ENCODE data around the gene SCAMP5. TPM values are rescaled to one million over a fixed set of nuclear protein-coding genes. Genes with fewer than 3 reads are reported as not detected.

The SCAMP5 gene
- total RNA-seq, 4 donors from 2014 or later: 3.3 to 6.4 (median 4.3) TPM

- DNase-seq (ENCODE audit: extremely low spot score): no peak
- Histone ChIP-seq H3K27me3 (peaks cover 0 to 34% (median 3%) of the 10 kb centered on the region in 4 donors), H3K9me3 (no peaks in the 10 kb centered on the region), H3K27ac (replicated peaks in 1 of 4) (no peak overlapping the region), H3K4me3 (no peak overlapping the region), H3K4me1 (peaks cover 8 to 27% (median 16%) of the 10 kb centered on the region in 4 donors), H3K36me3 (no peaks in the 10 kb centered on the region)
- WGBS: 76% methylated on average over 2 of the region's 2 CpGs
- TF ChIP-seq POLR2A (IDR thresholded peaks at IDR 0.05; ENCODE audit: low read depth) (no peak), POLR2AphosphoS5 (IDR thresholded peaks at IDR 0.05) (no peak), EP300 (IDR thresholded peaks at IDR 0.05) (no peak)
- TF ChIP-seq, protein P1, sequence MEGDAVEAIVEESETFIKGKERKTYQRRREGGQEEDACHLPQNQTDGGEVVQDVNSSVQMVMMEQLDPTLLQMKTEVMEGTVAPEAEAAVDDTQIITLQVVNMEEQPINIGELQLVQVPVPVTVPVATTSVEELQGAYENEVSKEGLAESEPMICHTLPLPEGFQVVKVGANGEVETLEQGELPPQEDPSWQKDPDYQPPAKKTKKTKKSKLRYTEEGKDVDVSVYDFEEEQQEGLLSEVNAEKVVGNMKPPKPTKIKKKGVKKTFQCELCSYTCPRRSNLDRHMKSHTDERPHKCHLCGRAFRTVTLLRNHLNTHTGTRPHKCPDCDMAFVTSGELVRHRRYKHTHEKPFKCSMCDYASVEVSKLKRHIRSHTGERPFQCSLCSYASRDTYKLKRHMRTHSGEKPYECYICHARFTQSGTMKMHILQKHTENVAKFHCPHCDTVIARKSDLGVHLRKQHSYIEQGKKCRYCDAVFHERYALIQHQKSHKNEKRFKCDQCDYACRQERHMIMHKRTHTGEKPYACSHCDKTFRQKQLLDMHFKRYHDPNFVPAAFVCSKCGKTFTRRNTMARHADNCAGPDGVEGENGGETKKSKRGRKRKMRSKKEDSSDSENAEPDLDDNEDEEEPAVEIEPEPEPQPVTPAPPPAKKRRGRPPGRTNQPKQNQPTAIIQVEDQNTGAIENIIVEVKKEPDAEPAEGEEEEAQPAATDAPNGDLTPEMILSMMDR (IDR thresholded peaks at IDR 0.05): no peak
- intact Hi-C loops (cut with DNase I): no loop called here
Measured at GRCh38 chr15:74997543-74997942, 2.2 kb downstream of the SCAMP5 start.

DNA sequence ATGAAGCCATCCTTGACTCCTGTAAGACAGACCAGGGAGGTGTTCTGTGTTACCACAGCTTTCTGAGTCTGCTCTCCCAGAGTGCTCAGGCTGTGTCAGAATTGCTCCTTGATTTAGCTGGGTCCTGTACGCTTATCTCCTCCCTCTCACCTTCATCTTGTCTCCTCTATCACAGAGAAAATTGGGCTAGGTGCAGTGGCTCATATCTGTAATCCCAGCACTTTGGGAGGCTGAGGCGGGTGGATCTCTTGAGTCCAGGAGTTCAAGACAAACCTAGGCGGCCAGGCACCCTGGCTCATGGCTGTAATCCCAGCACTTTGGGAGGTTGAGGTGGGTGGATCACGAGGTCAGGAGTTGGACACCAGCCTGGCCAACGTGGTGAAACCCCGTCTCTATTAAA, 5.9 kb downstream of the SCAMP5 start:
- Histone ChIP-seq H3K9me3 (no peaks in the 10 kb centered on the region), H3K27me3 (peaks cover 0 to 17% (median under 1%) of the 10 kb centered on the region in 4 donors), H3K36me3 (no peaks in the 10 kb centered on the region), H3K4me3 (no peak overlapping the region), H3K27ac (replicated peaks in 1 of 4) (no peak overlapping the region), H3K4me1 (peaks cover under 1 to 9% (median 3%) of the 10 kb centered on the region in 4 donors)
- intact Hi-C loops (cut with DNase I): no loop called here
- TF ChIP-seq, protein P1 (IDR thresholded peaks at IDR 0.05): no peak
- no peak for DNase-seq (ENCODE audit: extremely low spot score)
- 97% methylated on average over 4 of the region's 6 CpGs for WGBS

GRCh38 chr15:75002398-75002797, 7.0 kb downstream of the SCAMP5 start:
- Histone ChIP-seq H3K4me1 (no peaks in the 10 kb centered on the region), H3K27me3 (peaks cover 0 to 8% (median 0%) of the 10 kb centered on the region in 4 donors), H3K9me3 (no peaks in the 10 kb centered on the region), H3K27ac (replicated peaks in 1 of 4) (no peak overlapping the region), H3K4me3 (no peak overlapping the region), H3K36me3 (no peaks in the 10 kb centered on the region)
- intact Hi-C loops (cut with DNase I): no loop called here
- TF ChIP-seq EP300 (IDR thresholded peaks at IDR 0.05) (no peak), POLR2AphosphoS5 (IDR thresholded peaks at IDR 0.05) (no peak), POLR2A (IDR thresholded peaks at IDR 0.05; ENCODE audit: low read depth) (no peak)
- TF ChIP-seq, protein P1 (IDR thresholded peaks at IDR 0.05): no peak
- no peak for DNase-seq (ENCODE audit: extremely low spot score)
- WGBS: 85% methylated on average over 7 of the region's 7 CpGs

DNA sequence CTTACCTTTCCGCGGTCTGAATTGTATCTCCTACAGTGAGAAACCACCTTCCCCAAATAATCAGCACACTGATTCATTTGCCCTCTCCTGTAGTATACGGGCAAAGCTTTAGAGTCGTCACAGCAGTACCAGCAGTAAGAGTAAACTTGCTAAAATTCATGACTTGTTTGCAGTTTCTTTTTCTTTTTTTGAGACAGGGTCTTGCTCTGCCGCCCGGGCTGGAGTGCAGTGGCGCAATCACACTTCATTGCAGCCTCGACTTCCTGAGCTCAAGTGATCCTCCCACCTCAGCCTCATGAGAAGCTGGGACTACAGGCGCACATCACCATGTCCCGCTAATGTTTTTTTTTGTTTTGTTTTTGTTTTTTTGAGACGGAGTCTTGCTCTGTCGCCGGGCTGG, 11.9 kb downstream of the SCAMP5 start:
- no peaks in the 10 kb centered on the region for H3K27me3 ChIP-seq
- no peak overlapping the region for H3K4me3 ChIP-seq
- H3K36me3 ChIP-seq: no peaks in the 10 kb centered on the region
- no peaks in the 10 kb centered on the region for H3K9me3 ChIP-seq
- no peak overlapping the region for H3K27ac ChIP-seq (replicated peaks in 1 of 4)
- intact Hi-C loops (cut with DNase I): no loop called here
- 83% methylated on average over 13 of the region's 13 CpGs for WGBS
- DNase-seq (ENCODE audit: extremely low spot score): no peak
- no peaks in the 10 kb centered on the region for H3K4me1 ChIP-seq
- no peak for TF ChIP-seq POLR2AphosphoS5 (IDR thresholded peaks at IDR 0.05)
- no peak for TF ChIP-seq EP300 (IDR thresholded peaks at IDR 0.05)

DNA sequence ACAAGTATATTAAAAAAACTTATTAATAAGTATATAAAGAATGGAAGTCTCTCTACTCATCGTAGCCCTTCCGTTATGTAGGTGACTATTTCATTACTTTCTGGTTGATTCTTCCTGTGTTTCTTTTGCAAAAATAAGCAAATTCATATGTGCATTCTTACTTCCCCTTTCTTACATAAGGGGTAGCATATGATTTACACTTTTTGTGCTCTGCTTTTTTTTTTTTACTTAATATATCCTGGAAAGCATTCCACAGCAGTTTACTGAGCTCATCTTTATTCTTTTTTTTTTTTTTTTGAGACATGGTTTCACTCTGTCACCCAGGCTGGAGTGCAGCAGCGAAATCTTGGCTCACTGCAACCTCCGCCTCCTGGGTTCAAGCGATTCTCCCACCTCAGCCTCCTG, 12.9 kb downstream of the SCAMP5 start:
- Histone ChIP-seq H3K9me3 (no peaks in the 10 kb centered on the region), H3K4me1 (no peaks in the 10 kb centered on the region), H3K27me3 (no peaks in the 10 kb centered on the region), H3K4me3 (no peak overlapping the region), H3K36me3 (no peaks in the 10 kb centered on the region), H3K27ac (replicated peaks in 1 of 4) (no peak overlapping the region)
- WGBS: 79% methylated on average over 5 of the region's 5 CpGs
- TF ChIP-seq POLR2AphosphoS5 (IDR thresholded peaks at IDR 0.05) (no peak), POLR2A (IDR thresholded peaks at IDR 0.05; ENCODE audit: low read depth) (no peak), EP300 (IDR thresholded peaks at IDR 0.05) (no peak)
- TF ChIP-seq, protein P1 (IDR thresholded peaks at IDR 0.05): no peak
- no peak for DNase-seq (ENCODE audit: extremely low spot score)
- intact Hi-C loops (cut with DNase I): no loop called here

All from esophagus muscularis mucosa (tissue), 4 donors.